ENCODE data around the gene SYT17.

Gene SYT17

DNA sequence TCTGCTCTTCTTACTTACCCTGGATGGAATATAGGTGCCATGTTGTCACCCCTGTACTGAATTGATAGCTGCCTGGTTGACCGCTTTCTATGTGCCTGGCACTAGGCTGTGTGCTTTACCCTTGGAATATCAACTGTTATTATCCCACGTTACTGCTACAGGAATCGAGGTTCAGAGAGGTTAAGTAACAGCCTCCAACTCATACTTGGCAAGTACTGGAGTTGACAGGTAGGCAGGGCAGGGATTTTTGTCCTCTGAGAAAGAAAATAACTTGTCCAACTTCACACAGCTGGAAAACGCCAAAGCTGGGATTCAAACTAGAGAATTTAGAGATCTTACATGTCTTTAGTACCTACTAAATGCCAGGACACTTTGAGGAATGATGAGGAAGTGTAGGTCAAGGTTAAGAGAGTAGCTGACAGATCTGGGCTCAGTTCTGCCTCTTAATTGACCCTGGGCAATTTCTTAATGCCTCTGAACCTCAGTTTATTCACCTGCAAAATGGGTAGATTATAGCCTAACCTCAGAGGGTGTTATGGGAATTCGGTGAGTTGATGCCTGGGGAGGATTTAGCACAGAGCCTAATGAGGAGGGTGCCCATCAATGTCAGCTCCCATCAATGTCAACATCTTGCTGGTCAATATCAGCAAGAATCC lies 28.5 kb upstream of the SYT17 start:
- no peak for DNase-seq

- DNase-seq = no peak
Observed at GRCh38 chr16:19140396-19140795, 27.6 kb upstream of the SYT17 start.

DNA sequence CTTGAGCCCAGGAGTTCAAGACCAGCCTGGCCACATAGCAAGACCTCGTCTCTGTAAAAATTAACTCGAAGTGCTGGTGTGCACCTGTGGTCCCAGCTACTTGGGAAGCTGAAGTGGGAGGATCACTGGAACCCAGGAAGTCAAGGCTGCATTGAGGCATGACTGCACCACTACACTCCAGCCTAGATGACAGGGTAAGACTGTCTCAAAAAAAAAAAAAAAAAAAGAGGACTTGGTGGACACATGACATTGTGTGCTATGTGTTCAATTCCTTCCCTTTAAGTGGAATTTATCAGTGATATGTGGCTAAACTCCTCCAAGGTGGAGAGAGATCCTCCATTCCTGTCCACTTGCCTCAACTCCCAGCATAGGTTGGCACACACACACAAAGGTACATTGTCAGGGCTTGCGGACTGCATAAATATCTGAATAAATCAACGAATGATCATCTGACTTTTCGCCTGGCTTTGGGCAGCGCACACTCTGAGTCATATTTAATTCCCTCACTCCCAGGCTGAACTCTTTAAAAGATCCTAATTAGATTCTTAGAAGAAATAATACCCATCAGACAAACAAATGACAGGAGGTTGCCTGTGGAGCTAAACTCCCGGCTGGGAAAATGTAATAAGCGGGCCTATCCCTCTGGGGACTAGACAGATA lies 25.0 kb upstream of the SYT17 start:
- DNase-seq = no peak

DNA sequence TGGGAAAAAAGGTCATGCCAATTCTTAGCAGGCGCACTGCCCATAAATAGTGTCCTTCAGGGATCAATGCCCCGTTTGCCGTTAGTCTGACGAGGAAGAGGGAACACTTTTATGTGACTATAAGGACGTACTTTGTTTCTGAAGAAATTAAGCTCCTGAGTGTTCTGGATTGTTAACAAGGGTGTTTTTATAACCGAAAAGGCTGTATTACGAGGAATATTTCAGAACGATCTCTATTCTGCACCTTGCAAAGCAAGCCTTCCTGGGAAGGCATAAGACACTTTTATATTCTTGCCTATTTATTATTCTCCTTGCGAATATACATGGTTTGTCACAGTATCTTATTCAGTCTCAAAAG lies 24.5 kb upstream of the SYT17 start:
- DNase-seq = no peak

DNA sequence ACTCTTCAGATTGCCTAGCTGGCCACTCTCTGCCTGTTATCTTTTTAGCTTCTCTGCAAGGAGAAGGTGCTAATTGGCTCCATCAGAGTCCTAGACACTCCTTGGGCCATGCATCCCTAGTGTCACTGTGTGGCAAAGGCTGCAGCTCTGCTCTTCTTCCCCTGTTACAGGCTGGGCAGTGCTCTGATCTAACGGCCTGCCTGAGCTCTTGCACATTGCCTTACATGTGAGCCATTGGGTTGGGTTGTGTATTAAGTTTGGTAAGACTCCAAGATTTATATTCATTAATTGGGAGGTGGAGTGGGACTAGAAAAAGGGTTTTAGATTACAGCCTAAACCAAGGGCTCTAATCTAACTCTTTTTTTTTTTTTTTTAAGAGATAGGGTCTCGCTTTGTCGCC lies 23.0 kb upstream of the SYT17 start:
- no peak for DNase-seq

DNA sequence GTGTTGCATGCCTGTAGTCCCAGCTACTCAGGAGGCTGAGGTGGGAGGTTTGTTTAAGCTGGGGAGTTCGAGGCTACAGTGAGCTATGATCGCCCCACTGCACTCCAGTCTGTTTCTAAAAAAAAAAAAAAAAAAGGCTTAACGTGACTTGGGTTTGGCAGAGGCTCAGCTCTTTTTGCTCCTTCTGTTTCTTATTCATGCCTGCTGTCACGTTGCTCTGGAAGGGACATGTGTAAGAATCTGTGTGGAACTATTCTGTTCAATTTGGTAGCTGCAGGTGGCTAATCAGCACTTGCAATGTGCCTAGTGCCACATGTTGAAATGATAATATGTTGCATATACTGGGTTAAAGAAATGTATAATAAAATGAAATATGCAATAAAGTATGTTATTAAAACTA lies 20.9 kb upstream of the SYT17 start:
- no peak for DNase-seq

GRCh38 chr16:19147627-19148026 lies 20.4 kb upstream of the SYT17 start:
- no peak for DNase-seq

DNA sequence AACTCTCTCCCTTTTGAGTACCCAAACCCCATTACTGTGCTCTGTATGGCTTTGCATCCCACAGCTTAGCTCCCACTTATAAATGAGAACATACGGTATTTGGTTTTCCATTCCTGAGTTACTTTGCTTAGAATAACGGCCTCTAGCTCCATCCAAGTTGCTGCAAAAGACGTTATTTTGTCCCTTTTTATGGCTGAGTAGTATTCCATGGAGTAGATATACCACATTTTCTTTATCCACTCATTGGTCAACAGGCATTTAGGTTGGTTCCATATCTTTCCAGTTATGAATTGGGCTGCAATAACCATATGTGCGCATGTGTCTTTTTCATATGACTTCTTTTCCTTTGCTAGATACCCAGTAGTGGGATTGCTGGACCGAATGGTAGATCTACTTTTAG lies 19.9 kb upstream of the SYT17 start:
- no peak for DNase-seq

- DNase-seq = no peak
Observed at GRCh38 chr16:19151310-19151709, 16.7 kb upstream of the SYT17 start.

GRCh38 chr16:19152042-19152441 lies 16.0 kb upstream of the SYT17 start:
- no peak for DNase-seq

DNA sequence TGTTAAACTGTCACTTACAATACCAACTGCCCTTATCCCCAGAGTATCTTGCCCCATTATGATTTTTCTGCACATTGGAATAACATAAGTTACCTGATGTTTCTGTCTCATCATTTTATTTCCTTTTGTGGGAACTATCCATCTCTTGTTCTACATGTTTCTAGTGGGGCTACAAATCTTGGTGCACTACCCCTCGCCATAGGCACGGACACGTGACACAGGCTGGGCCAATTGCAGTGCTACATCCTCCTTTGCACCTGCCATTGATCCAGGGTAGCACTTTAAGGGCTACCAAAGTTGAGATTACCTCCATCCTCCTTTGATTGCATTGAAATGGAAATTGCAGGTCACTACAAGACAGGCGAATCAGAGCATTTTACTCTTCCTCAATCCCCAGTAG lies 14.2 kb upstream of the SYT17 start:
- DNase-seq = no peak

DNA sequence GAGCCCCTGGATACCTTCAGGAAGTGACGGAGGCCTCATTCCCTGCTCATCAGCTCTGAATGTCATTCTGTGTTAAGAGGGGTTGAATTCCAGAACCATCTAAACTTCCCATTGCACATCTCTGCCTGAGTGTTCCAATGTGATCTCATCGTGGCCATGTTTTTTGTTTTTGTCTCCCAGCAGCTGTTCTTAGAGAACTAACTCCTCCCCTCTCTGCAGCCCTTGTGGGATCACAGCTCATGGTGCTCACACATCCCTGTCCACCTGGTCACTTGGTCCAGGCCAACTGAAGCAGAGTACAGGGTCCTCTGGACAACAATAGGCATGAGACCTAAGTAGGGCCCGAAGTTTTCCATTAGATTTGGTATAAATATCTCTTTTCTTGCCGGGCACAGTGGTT lies 6.0 kb upstream of the SYT17 start:
- no peak for DNase-seq

DNA sequence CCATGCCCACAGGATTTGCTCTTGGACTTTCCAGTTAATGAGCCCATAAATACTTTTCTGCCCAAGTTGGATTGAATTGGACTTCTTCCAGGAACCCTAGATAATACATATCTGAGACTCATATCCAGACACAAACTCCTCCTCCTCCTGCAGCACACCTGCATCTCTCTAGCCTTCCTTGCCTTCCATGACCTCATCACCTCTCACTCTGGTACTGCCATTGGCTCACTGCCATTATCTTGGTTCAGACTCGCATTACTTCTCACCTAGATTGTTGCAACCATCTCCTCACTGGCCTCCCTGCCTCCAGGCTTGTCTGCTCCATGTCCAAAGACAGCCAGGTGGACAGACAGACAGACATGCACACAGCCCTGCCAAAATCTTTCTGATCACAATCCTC lies 4.8 kb upstream of the SYT17 start:
- DNase-seq = no peak

DNA sequence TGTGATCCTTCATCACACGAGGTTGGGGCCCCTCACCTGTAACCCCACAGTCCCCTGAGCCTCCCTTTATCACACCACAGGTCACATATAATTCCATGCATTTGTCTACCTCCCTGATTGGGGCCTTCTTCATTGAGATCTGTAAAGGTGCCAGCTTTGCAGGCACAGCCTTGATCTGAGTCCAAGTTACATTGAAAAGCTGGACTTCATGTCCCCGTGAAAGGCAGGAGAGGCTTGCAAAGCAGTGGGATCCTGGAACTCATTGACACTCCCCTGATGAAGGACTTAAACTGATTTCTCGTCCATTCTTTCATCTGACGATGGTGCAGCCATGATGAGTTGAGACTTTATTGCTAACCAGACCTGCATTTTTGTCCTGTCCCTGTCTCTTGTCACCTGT lies 3.8 kb upstream of the SYT17 start:
- no peak for DNase-seq

- DNase-seq = no peak
Observed at GRCh38 chr16:19165101-19165500, 2.9 kb upstream of the SYT17 start.

- DNase-seq = no peak
Observed at GRCh38 chr16:19166500-19166899, 1.5 kb upstream of the SYT17 start.

DNA sequence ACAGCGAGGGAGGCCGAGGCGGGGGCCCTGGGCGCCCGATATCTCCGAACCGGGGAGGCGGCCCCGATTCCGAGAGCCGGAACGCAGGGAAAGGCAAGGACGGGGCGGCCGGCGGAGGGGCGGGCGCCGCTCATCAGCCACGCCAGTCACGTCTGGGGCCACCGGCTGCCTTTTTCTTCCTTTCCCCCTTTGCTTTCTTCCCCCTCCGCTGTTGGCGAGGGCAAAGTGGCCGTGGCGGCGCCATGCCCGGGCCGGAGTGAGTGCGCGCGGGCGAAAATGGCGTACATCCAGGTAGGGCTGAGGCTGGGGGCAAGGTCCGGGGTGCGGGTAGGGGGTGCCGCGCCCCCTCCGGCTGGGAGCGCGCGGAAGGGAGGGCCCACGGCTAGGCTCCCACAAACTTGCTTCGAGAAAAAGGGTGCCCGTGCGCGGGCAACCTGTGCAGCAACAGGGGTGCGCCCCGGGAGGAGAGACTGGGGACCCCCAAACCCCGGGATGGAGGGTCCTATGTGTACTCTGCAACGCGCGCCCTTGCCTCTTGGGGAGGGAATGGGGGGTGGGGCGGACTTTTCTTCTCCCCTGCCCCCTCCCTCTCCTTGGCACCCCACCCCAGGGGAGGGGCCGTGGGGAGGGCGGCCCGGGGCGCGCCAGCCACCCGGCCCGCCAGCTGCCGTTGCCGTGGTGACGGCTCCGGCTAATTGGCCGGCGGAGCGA lies 486 bp downstream of the SYT17 start:
- no peak for DNase-seq

- no peak for DNase-seq
Observed at GRCh38 chr16:19169082-19169639, 1.1 kb downstream of the SYT17 start.

- DNase-seq = no peak
Observed at GRCh38 chr16:19170043-19170655, 2.1 kb downstream of the SYT17 start.

- DNase-seq = no peak
Observed at GRCh38 chr16:19172098-19172780, 4.2 kb downstream of the SYT17 start.

- DNase-seq = no peak
Observed at GRCh38 chr16:19173059-19173458, 5.0 kb downstream of the SYT17 start.

- no peak for DNase-seq
Observed at GRCh38 chr16:19173649-19174383, 5.8 kb downstream of the SYT17 start.
